ENCODE results near the gene CLEC2A.

The CLEC2A gene

DNA sequence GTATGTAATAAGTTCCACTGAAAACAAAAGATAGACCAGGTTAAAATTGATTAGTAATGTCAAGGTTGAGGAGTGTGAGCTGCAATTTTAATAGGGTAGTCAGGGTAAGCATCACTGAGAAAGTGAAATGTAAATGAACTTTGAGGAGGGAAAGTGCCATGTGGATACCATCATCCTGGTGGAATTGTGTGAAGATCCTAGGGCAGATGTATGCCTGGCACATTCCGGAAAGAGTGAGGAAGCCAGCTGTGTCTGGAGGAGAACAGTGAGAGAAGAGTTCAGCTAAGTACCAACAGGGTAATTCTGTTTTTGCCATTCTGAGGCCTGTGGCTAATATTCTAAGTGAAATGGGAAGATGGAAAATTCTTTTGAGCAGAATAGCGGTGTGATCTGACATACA lies 2.9 kb upstream of the CLEC2A start:
- DNase-seq (ENCODE audit: low read depth in 3 of 3), result no peak

- DNase-seq (ENCODE audit: low read depth in 3 of 3), result no peak
Observed at GRCh38 chr12:9933958-9934357, 1.8 kb upstream of the CLEC2A start.

GRCh38 chr12:9931245-9931644 lies 925 bp downstream of the CLEC2A start:
- no peak for DNase-seq (ENCODE audit: low read depth in 3 of 3)

DNA sequence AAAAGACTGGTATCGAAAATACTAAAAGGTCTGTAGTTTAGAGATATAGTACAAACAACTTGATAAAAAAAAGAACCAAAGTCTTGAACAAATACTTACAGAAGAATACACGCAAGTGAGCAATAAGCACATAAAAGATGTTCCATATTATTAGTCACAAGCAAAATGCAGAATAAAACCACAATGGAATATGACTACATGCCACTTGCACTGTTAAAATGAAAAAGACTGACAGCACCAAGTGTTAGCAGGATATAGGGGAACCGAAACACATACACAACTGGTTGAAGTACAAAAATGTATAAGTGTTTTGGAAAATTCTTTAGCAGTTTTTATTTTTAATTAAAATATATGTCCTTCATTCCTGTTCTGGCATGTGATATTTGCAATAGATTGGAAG lies 3.6 kb downstream of the CLEC2A start:
- DNase-seq (ENCODE audit: low read depth in 3 of 3), result no peak

GRCh38 chr12:9926876-9927275 lies 5.3 kb downstream of the CLEC2A start:
- DNase-seq (ENCODE audit: low read depth in 3 of 3), result no peak

DNA sequence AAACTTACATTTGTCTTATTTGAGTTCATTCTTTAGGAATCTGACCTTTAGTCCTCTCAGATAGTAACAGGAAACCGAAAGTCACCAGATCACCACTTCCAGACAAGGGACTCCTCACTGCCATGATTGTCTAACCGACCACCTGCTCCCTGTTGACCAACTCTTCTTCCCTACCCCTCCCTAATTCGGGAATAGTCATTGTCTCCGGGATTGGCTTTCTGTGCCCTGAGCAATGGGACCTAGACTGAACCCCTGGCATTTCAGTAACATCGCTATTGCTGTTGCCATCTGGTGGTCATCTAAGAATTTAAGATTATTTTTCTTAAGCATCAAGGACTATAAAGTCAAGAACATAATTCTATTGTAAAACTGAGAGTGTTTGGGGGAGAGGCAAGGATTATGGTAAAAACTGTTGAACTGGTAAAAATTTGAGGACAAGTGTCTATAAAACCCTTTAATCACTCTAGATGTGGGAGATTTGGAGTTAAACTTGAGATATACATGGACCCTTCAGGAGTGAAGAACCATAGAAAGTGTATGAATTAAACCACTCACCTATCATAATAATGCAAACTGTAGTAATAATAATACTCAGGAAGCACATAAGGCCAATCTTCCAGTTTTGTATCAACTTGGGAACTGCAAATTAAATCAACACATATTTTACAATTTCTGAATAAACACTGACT lies 6.3 kb downstream of the CLEC2A start:
- DNase-seq (ENCODE audit: low read depth in 3 of 3), result no peak

DNA sequence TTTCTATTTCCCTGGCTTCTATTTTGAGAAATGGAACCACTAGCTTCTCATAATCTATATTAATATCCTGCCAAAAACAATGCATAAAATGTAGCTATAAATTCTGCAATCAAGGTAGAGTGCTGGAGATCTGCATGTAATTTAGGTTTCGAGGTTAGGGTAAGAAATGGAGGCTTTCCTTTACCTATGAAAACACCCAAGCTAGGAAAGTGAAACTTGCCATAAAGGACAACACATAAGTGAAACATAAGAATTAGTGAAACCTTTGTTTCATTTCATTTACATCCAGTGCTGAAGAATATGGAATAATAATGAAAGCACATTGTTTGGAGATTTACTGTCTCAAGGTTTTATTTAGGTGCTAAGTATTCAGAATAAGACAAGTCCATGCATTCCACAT lies 9.7 kb downstream of the CLEC2A start:
- no peak for DNase-seq (ENCODE audit: low read depth in 3 of 3)

- DNase-seq (ENCODE audit: low read depth in 3 of 3), result no peak
Observed at GRCh38 chr12:9920451-9920850, 11.7 kb downstream of the CLEC2A start.

- no peak for DNase-seq (ENCODE audit: low read depth in 3 of 3)
Observed at GRCh38 chr12:9919443-9919842, 12.7 kb downstream of the CLEC2A start.

- no peak for DNase-seq (ENCODE audit: low read depth in 3 of 3)
Observed at GRCh38 chr12:9911708-9912107, 20.5 kb downstream of the CLEC2A start.

DNA sequence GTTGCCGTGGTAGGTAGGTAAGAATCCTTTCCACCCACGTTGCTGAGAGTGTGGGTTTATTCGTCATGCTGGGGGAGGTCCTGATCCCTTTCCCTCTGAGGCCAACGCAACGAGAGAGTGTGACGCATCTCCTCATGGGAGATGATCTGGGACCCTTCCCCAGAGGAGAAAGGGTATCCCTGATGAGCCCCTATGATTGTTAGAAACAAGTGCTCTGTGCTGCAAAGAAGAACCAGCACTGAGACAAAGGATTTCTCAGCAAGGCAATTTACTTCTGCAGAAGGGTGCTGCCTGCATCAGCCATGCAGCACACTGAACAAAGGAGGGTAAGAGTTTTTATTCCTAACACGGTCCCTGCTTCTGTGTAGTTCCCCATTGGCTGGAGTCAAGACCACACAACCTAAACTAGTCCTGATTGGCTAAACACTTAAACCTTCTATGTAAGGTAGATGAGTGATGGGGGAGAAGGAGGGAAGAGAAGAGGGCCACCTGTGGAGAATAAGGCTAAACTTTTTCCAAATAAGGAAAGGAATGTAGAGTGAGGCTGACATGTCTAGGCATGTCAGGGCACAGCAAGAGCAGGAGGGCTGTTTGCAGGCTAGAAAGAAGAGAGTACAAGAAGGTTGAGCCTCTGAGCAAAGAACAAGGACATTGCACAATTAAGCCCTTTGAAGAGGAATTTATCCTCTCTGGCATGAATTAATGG lies 21.3 kb downstream of the CLEC2A start:
- no peak for DNase-seq (ENCODE audit: low read depth in 3 of 3)

- no peak for DNase-seq (ENCODE audit: low read depth in 3 of 3)
Observed at GRCh38 chr12:9909724-9910123, 22.4 kb downstream of the CLEC2A start.

GRCh38 chr12:9908350-9908749 lies 23.8 kb downstream of the CLEC2A start:
- no peak for DNase-seq (ENCODE audit: low read depth in 3 of 3)

DNA sequence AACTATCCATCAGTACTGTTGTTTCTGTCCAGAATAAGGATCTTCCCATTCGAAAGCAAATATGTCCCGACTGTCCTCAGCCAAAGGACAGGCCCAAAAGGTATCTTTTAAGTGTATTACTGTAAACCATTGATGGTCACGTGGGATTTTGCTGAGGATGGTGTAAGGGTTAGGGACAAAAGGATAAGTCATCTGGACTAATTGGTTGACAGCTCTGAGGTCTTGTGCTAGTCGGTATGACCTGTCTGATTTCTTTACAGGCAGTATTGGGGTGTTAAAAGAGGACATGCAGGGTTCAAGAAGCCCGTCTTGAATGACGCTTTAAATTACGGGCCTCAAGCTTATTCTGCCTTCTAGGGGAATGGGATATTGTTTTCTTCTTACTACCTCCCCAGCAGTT lies 24.4 kb downstream of the CLEC2A start:
- no peak for DNase-seq (ENCODE audit: low read depth in 3 of 3)

DNA sequence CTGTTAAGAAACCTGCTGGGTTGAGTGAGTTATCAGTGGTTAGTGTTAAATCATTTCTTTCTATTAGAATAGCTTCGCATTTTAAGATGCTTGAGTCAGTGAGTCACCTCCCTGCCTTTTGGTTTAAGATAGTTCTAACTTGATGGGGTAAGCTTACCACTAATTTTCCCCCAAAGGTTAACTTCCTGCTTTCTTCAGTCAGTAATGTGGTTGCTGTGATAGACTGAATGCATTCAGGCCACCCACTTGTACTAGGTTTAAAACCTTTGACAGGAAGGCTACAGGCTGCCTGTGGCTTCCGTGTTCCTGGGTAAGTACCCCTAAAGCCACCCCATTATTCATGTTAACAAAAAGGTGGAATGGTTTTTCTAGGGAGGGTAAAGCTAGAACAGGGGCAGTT lies 25.3 kb downstream of the CLEC2A start:
- peak in 1 of 3 experiments; percentile 11 for DNase-seq (ENCODE audit: low read depth in 3 of 3)

DNA sequence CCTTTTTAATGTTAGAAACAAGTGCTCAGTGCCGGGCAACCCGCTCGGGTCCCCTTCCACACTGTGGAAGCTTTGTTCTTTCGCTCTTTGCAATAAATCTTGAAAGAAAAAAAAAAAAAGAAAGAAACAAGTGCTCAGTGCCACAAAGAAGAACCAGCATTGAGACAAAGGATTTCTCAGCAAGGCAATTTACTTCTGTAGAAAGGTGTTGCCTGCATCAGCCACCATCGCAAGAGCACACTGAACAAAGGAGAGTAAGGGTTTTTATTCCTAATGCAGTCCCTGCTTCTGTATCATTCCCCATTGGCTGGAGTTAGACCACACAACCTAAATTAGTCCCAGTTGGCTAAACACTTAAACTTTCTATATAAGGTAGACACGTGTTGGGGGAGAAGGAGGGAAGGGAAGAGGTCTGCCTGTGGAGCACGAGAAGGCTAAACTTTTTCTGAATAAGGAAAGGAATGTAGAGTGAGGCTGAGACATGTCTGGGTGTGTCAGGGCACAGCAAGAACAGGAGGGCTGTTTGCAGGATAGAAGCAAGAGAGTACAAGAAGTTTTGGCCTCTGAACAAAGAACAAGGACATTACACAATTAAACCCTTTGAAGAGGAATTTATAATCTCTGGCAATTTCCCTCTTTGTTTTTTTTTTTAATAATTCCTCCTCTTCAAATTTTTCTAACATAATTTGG lies 29.5 kb downstream of the CLEC2A start:
- no peak for DNase-seq (ENCODE audit: low read depth in 3 of 3)

DNA sequence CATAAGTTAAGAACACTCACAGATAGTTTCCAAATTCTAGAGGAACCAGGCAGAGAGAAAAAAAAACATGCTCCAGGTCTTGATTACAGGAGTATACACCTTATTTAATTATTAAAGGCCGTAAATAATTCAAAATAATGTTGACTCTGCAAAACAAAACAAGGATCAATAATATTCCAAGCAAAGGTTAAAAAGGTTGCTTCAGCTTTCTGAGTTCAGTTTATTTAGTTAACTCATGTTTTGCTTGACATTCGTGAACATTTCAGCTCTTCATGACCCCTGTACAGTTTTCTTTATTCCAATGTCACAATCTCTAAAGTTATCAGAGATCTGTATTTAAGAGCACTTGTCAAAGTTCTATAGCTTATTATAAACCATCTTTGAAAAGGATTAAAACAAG lies 31.2 kb downstream of the CLEC2A start:
- no peak for DNase-seq (ENCODE audit: low read depth in 3 of 3)

DNA sequence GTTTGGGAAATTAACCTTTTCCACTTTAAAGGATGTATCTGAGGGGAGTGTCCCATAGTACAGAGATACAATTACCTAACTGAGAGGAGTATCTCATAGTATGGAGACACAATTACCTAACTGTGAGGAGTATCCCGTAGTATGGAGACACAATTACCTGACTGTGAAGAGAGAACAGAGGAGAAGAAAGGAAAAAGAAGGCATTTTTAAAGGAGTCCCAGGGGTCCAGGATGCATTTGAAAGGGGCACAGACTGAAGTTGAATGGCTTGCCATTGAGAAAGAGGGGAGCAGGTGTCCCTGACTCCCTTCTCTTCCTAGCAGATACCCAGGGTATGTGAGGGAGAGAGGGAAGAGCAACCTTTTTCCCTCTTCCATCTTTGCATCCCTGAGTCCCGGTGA lies 33.0 kb downstream of the CLEC2A start:
- no peak for DNase-seq (ENCODE audit: low read depth in 3 of 3)

- DNase-seq (ENCODE audit: low read depth in 3 of 3), result no peak
Observed at GRCh38 chr12:9897535-9897934, 34.6 kb downstream of the CLEC2A start.

DNA sequence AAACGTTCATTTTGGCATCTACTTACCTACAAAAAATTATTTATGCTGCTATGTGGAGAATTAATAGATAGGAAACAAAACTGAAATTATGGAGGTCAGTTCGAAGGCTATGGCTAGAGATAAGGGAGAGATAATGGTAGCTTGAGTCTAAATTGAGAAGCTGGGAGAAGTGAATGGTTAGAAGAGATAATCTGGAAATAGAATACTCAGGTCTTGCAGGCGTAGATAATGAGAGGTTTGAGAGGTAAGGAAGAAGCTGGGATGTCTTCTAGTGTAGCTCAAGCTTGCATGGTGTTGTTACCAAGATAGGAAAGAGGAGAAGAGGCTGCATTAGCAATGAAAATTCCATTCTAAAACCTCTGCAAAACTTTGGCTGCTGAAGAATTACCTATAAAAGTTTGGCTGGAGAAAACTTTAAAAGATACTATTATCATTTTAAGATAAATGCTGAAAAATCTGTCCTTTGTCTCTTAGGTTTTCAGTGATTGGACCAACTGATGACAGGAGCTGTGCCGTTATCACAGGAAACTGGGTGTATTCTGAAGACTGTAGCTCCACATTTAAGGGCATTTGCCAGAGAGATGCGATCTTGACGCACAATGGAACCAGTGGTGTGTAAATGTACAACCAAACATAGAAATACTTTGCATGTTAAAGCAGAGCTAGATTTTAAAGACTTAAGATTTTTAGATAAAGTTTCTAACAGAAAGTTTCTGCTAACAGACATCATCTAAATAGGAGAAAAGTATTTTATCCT lies 36.8 kb downstream of the CLEC2A start:
- no peak for DNase-seq (ENCODE audit: low read depth in 3 of 3)

DNA sequence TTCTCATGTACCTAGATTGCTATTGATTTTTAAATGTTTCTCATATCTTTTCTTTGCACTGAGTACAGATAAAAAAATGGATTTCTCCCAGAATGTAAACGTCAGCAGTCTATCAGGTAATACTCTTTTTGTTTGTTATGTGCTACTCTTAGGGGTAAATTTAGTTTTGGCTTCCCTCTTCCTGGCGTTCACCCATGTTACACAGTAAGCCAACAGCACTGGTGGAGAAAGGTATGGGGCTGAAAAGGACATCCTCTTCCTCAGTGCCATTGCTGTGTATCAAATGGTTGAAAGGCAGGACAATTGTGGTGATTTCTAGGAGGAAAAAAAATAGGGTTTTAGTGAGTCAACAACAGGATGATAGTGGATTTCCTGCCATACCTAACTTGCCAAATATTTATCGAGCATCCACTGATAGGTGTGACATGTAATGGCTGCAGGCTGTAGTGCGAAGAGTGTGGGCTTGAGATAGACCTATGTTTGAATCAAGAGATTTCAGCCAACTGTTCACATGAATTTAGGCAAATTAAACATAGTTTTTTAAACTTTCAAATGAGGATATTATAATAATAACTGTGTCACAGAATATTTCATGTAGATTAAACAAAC lies 43.4 kb downstream of the CLEC2A start:
- DNase-seq (ENCODE audit: low read depth in 3 of 3), result no peak

- no peak for DNase-seq (ENCODE audit: low read depth in 3 of 3)
Observed at GRCh38 chr12:9883175-9883574, 49.0 kb downstream of the CLEC2A start.

All from stimulated activated CD4-positive, alpha-beta T cell treated with anti-CD3 and anti-CD28 coated beads, TNF-alpha, amount 100 ng/mL, for 24 hours (primary cell).